Epithelial cell of esophagus (primary cell): Measurements from ENCODE around the gene ZNF655.
"Not testable (repeated sequence)": the region's sequence is repeated elsewhere in the genome, so short reads cannot be mapped to it uniquely, and the experiment has no call there.

Experiments
- DNase-seq: peaks from one replicate; pipeline ENCODE4 v3.0.0; 2010; ENCODE audit warnings: low read depth
- H3K4me3 ChIP-seq: 2 replicates; pipeline ENCODE4 v1.5.1; 2011; ENCODE audit warnings: mild to moderate bottlenecking, low read length, control low read depth
- TF ChIP-seq, protein P1 (sequence below): IDR thresholded peaks from 2 replicates; pipeline ENCODE4 v1.5.1; 2011; ENCODE audit warnings: low read depth, mild to moderate bottlenecking, low read length, control low read depth, inconsistent platforms; ENCODE audit not compliant: insufficient read depth; ENCODE audit errors: missing control alignments

Gene ZNF655

DNA sequence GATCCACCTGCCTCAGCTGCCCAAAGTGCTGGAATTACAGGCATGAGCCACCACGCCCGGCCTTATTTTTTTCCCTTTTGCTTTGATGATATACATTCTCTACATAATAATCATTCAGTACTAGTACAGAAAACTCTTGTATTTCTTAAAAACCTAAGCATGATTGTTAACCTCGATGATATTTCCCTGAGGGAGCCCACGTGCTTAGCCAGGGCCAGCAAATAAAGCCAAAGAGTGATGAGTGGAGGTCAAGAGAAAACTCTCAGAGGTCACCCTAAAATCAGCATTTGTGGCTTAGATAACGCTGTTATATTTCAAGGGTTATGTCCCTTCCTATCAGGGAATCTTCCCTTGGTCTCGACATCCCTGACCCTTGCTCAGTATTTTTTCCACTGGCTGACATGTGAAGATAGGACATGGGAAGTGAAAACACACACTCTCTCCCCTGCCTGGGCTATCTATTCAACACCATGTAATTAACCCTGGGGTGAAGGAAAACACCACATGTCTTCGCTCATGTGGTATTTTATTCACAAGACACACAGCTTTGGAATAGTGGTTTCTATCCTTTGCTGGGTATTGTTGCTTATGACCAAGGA is 19.1 kb upstream of the ZNF655 start:
- no peak overlapping the region for H3K4me3 ChIP-seq
- TF ChIP-seq, protein P1, sequence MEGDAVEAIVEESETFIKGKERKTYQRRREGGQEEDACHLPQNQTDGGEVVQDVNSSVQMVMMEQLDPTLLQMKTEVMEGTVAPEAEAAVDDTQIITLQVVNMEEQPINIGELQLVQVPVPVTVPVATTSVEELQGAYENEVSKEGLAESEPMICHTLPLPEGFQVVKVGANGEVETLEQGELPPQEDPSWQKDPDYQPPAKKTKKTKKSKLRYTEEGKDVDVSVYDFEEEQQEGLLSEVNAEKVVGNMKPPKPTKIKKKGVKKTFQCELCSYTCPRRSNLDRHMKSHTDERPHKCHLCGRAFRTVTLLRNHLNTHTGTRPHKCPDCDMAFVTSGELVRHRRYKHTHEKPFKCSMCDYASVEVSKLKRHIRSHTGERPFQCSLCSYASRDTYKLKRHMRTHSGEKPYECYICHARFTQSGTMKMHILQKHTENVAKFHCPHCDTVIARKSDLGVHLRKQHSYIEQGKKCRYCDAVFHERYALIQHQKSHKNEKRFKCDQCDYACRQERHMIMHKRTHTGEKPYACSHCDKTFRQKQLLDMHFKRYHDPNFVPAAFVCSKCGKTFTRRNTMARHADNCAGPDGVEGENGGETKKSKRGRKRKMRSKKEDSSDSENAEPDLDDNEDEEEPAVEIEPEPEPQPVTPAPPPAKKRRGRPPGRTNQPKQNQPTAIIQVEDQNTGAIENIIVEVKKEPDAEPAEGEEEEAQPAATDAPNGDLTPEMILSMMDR = no peak
- DNase-seq = no peak

DNA sequence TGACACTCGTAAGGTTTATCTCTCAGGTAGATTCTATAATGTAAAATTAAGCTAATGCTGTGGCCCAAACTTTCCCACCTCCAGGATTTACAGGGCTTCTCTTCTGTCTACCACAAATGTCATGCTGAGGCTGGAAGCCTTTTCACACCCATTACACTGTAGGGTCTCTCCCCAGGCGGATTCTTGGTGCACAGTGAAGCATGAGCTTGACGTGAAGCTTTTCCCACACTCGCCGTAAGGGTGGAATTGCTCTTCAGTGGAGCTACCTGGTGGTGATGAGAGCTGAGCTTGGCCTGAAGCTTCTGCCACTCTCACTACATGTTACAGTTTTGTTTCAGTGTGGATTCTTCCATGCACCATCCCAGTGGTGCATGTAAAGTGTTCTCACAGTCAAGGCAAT is 17.9 kb upstream of the ZNF655 start:
- H3K4me3 ChIP-seq = no peak overlapping the region
- no peak for DNase-seq
- TF ChIP-seq, protein P1 = no peak

DNA sequence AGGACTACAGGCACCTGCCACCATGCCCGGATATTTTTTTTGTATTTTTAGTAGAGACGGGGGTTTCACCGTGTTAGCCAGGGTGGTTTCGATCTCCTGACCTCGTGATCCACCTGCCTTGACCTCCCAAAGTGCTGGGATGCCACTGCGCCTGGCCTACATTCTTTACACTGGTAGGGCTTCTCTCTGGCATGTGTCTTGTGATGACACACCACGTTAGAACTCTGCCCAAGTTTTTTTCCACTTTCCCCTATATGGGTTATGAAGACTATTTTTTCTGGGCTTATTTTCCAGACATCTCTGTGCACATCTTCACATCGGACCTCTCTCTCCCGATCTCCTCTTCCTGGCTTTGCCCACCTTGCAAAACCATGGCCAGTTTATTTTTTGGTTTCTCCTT is 17.2 kb upstream of the ZNF655 start:
- TF ChIP-seq, protein P1 = no peak
- no peak for DNase-seq
- H3K4me3 ChIP-seq = no peak overlapping the region

- DNase-seq = no peak
- H3K4me3 ChIP-seq = no peak overlapping the region
- TF ChIP-seq, protein P1 = no peak
Observed at GRCh38 chr7:99543081-99543671, 15.3 kb upstream of the ZNF655 start.

DNA sequence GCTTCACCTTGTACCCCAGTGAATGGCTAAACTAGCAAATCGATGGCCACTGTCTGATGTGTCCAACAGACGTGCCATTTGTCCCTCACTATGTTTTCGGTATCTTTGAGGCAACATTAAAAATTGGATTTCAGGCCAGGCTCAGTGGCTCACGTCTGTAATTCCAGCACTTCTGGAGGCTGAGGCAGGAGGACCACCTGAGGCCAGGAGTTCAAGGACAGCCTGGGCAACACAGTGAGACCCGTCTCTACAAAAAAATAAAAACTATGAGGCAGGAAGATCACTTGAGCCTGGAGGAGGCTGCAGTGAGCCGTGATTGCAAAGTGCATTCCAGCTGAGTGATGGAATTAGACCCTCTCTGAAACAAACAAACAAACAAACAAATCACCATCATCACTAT is 14.5 kb upstream of the ZNF655 start:
- H3K4me3 ChIP-seq = no peak overlapping the region
- no peak for DNase-seq
- TF ChIP-seq, protein P1 = no peak

- H3K4me3 ChIP-seq, DNase-seq: not testable (repeated sequence)
Observed at GRCh38 chr7:99545308-99545707, 13.1 kb upstream of the ZNF655 start.

DNA sequence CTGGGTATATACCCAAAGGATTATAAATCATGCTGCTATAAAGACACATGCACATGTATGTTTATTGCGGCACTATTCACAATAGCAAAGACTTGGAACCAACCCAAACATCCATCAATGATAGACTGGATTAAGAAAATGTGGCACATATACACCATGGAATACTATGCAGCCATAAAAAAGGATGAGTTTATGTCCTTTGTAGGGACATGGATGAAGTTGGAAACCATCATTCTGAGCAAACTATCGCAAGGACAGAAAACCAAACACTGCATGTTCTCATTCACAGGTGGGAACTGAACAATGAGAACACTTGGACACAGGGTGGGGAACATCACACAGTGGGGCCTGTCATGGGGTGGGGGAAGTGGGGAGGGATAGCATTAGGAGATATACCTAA is 8.9 kb upstream of the ZNF655 start:
- not testable (repeated sequence) for DNase-seq, H3K4me3 ChIP-seq

DNA sequence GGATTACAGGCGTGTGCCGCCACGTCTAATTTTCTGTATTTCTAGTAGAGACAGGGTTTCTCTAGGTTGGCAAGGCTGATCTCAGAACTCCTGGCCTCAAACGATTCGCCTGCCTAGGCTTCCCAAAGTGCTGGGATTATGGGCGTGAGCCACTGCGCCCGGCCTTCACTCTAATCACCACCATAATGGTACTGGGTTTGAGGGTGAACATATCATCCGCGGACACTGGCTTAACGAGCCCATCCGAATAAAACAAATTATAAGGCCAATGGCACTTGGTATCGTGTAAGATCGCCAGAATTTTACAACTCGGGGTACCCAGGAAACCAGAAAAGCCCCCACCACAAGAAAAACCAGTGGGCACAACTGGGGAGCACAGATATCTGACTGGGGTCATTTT is 7.1 kb upstream of the ZNF655 start:
- TF ChIP-seq, protein P1 = no peak
- H3K4me3 ChIP-seq = peak overlapping the region; percentile 98
- DNase-seq = peak; percentile 11
